Stimulated activated CD4-positive, alpha-beta T cell treated with anti-CD3 and anti-CD28 coated beads, Interleukin-1b, Interleukin-23, amount 100 ng/mL, for 48 hours (primary cell): Measurements from ENCODE around the gene PUM1.

Experiments
- DNase-seq: peaks from one replicate; pipeline ENCODE4 v3.0.0-alpha.2; 2020

PUM1 gene

GRCh38 chr1:30887485-30888315 lies 177.8 kb downstream of the PUM1 start:
- no peak for DNase-seq

- DNase-seq, result no peak
Measured at GRCh38 chr1:30886710-30887428, 178.6 kb downstream of the PUM1 start.

- DNase-seq, result no peak
Measured at GRCh38 chr1:30885570-30886522, 179.7 kb downstream of the PUM1 start.

DNA sequence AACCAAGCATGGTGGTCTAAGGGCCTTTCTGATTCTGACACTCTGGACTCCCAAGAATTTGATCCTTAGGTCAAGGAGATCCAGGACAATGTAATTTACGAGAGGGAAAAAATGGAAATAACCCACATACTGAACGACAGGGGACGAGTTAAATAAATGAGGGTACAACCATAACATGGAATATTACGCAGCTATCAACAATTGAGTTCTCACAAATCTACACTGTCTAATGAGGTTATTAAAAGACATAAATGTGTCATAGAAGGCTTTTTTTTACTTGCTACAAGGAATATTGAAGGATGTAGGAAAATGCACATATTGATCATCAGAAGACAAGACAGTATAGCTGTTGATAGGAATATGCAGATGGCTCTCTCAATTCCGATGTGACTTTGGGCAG lies 180.8 kb downstream of the PUM1 start:
- no peak for DNase-seq

- no peak for DNase-seq
Measured at GRCh38 chr1:30883389-30884172, 181.9 kb downstream of the PUM1 start.

DNA sequence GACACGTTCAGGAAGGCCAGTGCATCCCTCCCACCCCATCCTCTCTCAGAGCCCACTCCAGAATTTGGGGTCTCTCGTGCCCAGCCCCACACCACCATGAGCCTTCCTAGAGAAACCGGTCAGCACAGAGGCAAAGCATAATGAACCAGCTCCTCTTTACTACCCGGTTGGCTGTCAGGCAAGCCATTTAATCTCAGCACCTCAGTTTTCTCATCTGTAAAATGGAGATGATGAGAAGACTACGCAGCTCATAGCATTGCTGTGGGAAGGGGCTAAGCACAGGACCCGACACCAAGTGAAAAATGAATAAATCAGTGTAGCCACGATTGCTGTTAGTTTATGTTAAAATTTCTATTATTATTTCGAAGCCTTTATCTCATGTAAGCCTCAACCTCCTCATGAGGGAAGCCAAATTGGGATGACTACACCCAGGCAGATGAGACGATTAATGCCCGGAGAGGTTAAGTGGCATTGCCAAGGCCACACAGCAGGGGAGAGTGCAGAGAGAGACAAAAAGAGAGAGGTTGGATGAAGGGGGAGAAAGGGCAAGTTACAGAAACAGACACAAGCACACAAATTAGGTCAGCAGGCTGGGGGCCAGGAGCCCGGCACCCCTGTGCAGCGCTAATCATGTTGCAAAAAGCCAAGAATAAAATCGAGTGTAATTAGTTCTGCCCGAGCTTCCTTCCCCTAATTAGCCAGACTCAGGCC lies 182.7 kb downstream of the PUM1 start:
- no peak for DNase-seq
